ENCODE results near the gene NME9.
"Not testable (repeated sequence)": the region's sequence is repeated elsewhere in the genome, so short reads cannot be mapped to it uniquely, and the experiment has no call there.

Gene NME9, protein sequence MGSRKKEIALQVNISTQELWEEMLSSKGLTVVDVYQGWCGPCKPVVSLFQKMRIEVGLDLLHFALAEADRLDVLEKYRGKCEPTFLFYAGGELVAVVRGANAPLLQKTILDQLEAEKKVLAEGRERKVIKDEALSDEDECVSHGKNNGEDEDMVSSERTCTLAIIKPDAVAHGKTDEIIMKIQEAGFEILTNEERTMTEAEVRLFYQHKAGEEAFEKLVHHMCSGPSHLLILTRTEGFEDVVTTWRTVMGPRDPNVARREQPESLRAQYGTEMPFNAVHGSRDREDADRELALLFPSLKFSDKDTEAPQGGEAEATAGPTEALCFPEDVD

DNA sequence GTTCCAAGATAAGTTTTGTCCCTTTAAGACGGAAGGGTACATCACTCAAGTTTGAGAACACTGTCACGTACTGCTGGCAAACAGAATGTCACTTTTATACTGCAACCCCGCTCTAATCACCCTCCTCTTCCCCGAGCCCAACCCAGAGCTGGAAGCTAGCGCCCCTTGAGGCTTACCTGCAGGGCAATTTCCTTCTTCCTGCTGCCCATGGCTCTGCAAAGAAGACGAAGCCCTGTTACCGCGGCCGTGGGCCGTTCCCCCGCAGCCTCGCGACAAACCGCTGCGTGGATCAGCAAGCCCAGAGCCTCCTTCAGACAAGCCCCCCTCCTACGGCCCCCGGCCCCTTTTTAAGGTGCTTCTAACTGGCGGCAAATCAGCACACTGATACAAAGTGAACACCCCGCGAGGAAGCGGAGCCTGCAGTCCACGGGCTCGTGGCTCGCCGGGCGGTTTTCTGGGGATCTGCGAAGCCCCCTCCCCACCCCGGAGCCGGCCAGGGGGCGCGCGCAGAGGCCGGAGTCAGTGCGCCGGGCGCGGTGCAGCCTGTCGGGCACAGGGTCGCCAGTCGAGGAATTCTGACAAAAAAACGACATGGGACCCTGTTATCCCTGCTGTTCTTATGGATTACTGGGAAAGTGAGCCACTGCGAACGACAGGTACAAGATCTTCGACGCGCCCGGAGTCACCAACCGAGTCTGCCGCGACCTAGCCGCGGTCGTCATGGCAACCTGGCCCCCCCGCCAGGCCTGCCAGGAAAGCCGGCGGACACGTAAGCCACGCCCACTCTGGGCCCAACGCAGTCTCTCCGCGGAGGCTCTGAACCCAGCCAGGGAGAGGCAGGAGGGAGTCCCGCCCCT is at the start of gene NME9:
Gene NME9, minus strand, starts transcription at position 725 of the 857 bp plus-strand sequence. Its CDS starts 516 bp downstream, at position 209.
- peak; percentile 81 to 86 for DNase-seq (ENCODE audit: extremely low read depth in 1 of 2, low read depth in 1 of 2)

DNA sequence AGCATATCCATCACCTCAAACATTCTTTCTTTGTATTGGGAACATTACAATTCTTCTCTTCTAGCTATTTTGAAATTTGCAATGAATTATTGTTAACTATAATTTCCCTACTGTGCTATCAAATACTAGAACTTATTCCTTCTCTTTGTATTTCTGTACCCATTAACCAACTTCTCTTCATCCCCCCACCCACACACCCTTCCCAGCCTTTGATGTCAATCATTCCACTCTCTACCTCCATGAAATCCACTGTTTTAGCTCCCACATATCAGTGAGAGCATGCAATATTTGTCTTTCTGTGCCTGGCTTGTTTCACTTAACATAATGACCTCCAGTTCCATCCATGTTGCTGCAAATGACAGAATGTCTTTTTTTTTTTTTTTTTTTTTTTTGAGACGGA is 49.3 kb upstream of the NME9 start:
- no peak for DNase-seq (ENCODE audit: extremely low read depth in 1 of 2, low read depth in 1 of 2)

DNA sequence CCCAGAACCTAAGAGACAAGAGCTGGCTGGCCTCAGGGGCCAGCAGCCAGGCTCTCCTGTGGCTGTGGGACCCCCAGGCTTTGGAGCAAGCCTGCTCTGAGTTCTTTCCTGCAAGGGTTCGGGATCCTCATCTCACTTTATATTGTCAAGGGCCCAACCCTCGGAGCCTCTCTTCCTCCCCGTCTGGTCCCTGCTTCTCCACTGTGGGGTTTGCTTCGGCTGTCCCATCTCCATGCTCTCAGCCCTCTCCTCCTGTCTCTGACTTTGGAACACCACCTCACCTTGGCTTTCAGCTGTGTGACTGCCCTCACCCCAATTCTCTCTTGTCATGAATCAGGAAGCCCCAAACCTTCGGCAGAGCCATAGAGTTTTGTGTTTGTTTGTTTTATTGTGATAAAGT is 48.7 kb upstream of the NME9 start:
- no peak for DNase-seq (ENCODE audit: extremely low read depth in 1 of 2, low read depth in 1 of 2)

DNA sequence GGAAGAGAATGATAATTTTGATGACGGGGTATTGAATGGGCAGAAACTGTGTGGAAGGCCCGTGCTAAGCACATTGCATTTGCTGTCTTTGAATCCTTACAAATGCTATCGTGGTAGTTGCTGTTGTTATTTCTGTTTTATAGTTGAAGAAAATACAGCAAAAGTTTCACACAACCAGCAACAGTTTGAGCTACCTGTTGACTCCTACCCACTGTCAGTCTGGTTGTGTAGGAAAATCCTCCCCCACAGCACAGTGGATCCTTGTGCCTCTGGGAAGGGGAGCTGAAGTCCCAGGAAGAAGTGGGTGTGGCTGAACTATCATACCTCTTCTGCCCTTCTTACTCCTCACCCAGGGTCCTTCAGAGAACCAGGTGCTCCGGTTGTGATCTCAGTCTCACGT is 48.2 kb upstream of the NME9 start:
- DNase-seq (ENCODE audit: extremely low read depth in 1 of 2, low read depth in 1 of 2) = no peak

DNA sequence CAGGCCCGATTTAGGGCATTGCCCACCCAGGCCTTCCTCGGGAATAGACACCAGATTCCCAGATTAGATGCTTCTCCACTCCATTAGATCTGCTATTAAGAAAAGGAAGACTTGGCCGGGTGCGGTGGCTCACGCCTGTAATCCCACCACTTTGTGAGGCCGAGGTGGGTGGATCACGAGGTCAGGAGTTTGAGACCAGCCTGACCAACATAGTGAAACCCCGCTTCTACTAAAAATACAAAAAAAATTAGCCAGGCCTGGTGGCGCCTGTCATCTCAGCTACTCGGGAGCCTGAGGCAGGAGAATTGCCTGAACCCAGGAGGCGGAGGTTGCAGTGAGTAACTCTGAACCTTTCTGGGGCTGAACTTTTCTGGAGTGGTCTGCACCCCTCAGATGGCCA is 47.6 kb upstream of the NME9 start:
- DNase-seq (ENCODE audit: extremely low read depth in 1 of 2, low read depth in 1 of 2) = not testable (repeated sequence)

DNA sequence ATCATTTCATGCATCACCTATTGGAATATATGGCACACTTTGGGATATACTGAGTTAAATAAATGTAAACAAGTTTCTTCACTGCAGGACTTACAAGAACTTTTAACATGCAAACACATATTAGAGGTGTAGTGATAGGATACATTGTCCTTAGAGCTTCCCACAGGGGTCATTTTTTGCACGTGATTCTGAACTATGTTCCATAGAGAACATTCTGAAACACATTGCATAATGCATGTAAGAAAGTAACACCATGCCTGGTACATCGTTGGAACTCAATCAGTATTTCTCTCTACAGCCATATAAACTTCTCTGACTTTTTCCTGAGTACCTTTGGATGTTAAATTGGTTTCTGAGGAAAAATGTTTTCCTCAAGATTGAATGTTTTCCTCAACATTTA is 47.0 kb upstream of the NME9 start:
- no peak for DNase-seq (ENCODE audit: extremely low read depth in 1 of 2, low read depth in 1 of 2)

DNA sequence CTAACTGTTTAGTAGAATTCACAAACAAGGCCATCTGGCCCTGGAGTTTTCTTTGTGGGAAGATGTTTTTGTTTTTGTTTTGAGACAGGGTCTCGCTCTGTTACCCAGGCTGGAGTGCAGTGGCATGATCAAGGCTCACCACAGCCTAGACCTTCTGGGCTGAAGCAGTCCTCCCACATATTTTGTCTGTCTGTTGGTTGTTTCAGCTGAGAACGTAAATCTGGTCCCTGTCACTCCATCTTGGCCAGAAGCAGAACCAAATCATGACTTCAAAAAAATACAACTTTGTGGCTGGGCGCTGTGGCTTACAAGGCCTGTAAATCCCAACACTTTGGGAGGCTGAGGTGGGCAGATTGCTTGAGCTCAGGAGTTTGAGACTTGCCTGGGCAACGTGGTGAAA is 45.8 kb upstream of the NME9 start:
- DNase-seq (ENCODE audit: extremely low read depth in 1 of 2, low read depth in 1 of 2) = no peak

DNA sequence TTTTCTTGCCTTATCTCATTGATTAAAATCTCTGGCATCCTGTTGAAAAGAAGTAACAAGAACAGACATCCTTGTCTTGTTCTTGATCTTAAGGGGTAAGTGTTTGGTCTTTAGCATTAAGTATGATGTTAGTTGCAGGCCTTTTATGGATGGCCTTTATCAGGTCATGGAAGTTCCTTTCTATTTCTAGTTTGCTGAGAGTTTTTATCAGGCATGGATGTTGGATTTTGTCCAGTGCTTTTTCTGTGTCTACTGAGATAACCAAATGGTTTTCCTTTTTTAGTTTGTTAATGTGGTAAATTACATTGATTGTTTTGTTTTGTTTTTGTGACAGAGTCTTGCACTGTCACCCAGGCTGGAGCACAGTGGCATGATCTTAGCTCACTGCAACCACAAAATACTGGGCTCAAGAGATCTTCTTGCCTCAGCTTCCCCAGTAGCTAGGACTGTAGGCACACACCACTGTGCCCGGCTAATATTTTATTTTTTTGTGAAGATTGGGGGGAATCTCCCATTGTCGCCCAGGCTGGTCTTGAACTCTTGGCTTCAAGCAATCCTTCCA is 45.0 kb upstream of the NME9 start:
- no peak for DNase-seq (ENCODE audit: extremely low read depth in 1 of 2, low read depth in 1 of 2)

DNA sequence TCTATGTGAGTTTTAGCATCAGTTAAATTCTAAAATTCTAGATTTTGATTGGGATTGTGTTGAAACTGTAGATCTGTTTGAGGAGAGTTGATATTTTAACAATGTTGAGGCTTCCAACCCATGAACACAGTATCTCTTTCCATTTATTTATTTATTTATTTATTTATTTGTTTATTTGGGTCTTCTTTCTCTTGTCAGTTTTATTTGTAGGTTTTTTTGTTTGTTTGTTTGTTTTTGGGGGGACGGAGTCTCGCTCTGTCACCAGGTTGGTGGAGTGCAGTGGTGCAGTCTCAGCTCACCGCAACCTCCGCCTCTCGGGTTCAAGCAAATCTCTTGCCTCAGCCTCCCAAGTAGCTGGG is 44.1 kb upstream of the NME9 start:
- no peak for DNase-seq (ENCODE audit: extremely low read depth in 1 of 2, low read depth in 1 of 2)

DNA sequence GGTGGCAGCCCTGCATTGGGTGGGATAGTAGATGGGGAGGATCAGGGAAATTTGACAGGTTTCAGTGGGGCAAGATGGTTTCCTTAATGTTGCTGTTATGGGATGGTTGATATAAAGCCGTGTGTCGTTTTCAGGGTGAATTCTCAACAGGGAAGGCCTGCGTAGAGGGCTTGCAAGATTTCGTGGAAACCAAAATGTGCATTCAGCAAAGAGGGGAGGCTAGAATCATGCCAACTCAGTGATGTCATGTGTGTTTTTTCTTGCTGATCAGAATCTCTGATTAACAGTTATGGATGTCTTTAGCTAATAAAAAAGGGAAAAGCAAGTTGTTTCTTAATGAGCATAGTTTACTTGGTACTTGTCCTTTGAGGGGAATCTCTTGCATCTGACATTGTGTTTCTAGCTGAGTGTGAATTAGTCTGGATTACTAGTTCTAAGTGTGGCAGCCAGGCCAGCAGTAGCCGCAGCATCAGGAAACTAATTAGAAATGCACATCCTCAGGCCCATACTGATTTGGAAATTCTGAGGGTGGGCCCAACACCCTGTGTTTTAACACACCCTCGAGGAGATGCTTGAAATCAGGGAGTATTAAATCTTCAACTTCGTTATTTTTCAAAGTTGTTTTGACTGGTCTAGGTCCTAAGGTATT is 43.6 kb upstream of the NME9 start:
- no peak for DNase-seq (ENCODE audit: extremely low read depth in 1 of 2, low read depth in 1 of 2)

DNA sequence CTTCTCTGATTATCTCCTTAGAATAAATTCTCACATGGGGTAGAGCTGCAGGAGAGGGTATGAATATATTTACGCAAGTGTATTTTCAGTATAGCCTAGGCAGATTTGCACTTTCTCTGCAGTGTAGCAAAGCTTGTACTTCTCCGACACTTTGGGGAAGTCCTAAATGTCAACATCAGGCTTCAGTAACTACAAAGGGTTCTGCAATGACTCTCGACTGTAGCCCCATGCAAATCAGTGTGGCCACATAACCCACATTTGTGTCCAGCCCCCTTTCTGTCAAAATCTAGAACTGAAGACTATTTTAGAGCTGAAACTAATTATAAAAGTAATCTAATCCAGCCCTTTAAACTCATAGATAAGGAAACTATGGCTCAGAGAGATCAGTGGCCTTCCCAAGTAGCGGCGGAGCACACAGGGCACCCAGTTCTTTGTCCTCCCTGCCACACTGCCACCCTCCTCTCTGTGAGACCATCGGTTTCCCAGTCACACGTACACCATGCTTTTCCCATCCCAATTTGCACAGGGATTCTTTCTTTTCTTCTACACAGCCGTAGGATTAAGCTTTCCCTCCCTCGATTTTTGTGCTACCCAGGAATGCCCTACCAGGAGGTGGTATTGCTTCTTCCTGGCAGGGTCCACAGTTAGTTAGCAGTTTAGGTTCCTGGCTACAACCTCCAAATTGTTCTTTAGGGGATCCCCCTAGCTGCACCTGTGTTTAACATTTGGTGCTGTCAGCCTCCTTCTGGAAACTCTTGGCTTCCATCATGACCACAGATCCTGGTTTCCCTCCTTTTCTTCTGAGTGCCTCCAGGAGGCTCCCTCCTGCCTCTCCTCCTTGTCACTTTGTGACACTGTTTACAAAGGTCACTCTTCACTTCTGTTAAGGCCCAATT is 41.7 kb upstream of the NME9 start:
- no peak for DNase-seq (ENCODE audit: extremely low read depth in 1 of 2, low read depth in 1 of 2)

DNA sequence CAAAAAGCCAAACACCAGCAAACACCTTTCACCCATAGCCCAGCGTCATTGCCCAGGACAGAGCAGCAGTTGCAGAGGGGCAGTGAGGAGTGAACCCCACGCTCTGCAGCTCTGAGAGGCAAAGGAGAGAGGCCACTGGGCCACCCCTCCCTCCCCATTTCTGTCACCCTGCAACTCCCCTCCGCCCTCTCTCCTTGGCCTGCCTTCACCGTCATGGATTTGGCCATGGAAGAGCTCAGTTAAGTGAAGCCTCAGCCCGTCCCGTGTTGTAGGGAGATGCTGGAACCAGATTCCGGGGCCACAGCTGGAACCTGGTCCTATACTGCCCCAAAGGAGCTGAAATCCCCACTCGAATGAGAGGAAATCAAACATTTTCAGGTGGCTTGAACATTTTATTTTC is 40.7 kb upstream of the NME9 start:
- DNase-seq (ENCODE audit: extremely low read depth in 1 of 2, low read depth in 1 of 2) = no peak

DNA sequence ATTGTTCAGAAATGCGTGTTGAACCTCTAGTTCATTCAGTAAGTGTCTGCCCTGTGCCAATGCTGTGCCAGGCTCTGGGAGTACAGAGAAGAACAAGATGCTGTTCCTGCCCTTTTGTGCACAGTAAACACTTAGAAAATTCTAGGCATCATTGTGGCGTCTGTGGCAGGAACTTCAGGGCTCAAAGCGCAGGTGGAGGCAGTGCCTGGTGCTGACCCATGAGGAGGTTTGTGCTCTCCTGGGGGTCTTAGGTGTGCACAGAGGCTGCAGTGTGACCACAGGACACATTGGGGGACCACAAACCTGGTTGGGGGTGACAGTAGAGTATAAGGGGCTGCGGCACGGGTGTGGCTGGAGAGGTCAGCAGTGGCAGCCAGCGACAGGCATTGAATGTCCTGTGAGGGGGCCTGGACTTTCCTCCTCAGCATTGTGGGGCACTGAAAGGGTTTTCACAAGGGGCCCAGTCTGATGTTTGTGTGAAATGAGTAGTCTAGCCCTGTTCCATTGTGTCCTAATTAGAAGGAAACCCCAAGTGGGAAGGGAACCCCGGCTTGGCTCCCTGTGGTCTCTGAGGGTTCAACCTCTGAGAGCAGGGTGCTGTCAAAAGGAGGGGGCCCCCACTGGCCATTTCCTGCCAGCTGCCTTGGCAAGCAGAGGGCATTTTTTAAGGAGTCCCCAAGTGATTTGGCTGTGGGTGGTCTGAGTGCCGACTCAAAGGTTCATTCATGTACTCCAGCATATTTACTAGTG is 39.7 kb upstream of the NME9 start:
- DNase-seq (ENCODE audit: extremely low read depth in 1 of 2, low read depth in 1 of 2) = no peak

DNA sequence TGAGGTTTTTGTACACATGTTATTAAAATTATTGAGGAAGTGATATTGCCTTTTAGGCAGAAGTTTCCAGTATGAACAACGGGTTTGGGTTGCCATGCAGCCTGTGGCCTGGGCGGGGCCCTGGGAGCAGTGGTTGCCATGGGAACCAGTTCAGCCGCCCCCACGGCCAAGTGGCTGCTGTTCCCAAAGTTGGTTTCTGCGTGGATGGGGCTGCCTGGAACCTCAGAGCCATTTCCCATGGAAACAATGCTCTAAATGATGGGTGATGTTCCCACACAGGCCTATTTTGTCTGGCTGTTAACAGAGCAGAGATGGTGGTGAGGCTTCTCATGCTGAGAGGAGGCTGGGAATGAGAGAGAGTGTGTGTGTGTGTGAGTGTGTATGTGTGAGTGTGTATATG is 38.3 kb upstream of the NME9 start:
- no peak for DNase-seq (ENCODE audit: extremely low read depth in 1 of 2, low read depth in 1 of 2)

DNA sequence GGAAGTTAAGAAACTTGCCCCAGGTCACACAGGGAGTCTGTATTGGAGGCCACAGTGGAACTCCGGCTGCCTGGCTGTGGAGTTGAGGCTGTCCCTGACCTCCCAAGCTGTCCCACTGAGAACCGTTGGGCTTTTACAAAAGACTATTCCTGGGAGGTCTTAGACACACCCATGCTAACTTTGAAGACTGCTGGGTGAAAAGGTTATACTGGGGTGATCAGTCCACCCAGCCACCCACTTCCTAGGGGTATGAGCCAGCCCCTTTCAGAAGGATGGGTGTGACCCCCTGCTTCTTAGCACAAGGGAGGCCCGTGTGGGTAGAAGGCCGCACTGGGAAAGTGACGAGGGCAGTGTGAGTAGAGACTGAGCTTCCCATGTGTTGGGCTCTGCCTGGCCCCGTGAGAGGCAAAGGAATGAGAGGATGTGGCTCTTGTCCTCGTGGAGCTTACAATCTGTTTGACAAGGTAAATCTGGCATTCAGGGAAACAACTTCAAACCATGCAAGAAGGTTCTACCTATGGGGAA is 37.7 kb upstream of the NME9 start:
- DNase-seq (ENCODE audit: extremely low read depth in 1 of 2, low read depth in 1 of 2) = no peak

DNA sequence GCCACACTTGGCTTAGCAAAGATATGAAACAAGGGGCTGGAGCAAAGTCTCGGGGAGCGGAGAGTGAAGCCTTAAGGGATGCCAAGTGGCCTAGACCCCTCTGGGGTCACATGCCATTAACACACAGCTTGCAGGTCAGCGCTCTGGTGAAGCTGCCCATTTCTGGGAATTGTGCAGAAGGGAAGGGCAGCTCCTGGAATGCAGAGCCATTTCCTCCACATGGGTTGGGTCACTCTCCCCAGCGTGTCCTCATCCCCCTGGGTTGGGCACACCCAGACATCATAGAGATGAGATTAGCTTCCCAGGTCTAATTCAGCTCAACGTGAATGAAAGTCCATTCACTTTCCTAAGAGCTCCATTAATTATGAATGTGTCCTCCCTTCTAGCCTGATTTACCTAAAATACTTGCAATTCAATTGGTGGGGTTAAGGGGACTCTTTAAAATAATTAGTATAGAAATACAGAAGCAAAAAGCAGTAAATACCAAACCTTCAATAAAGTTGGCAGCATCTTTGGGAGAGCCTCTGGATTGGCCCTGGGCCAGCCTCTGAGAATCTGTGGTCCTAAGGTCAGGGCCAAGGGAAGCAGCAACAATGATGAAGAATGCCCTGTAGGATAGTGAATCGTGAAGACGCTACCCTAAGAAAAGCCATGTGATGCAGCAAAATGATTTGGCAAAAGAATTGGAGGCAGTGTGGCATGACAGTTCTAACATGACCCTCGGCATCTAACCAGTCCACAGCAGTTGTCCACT is 36.5 kb upstream of the NME9 start:
- DNase-seq (ENCODE audit: extremely low read depth in 1 of 2, low read depth in 1 of 2) = no peak

DNA sequence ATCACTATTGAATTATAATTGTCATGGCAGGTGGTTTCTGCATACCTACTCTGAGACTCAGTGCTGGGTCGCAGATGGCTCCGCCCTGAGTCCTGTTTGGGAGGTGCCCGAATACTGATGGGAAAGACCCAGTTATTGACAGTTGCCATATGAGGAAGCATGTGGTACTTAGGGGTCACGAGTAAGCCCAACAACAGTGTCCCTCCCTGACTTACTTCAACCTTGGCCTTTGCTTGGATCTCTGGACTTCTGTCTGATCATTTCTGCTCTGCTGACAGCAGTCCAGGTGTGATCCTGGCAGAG is 35.6 kb upstream of the NME9 start:
- DNase-seq (ENCODE audit: extremely low read depth in 1 of 2, low read depth in 1 of 2) = no peak

DNA sequence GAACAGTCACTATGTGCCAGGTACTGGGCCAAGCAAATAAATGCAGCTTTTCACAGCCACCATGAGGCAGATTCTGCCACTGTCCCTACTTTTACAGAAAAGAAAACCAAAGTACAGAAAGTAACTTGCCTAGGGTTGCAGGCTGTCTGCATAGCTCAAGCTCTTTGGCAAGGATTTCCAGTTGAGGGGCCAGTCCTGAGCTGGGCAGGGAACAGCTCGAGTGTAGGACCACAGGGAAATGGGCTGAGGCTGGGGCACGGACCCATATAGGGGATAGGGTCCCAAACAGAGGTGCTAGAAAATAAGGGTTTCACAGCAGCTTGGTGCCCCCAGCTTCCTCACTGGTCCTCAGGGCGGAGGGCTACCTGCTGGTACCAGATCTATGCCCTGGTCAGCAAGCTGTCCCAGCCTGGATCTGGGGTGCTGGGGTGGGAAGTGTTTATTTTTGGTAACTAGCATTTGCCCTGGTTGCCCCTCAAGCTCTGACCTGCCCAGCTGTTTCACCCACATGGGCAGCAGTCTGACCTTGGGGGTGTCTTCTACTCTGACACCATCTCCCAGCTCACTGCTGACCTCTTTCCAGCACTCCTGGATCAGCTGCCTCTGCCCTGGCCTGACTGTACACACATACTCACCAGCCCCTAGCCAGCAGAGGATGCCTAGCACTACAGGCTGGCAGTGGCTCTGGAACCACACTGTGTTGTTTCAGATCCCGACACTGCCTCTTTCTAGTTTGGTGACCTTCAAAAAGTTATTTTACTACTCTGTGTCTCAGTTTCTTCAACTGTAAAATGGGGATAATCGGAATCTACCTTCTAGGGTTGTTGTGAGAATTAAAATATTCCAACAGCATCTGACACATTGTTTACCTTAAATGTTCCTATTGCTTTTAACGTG is 35.0 kb upstream of the NME9 start:
- no peak for DNase-seq (ENCODE audit: extremely low read depth in 1 of 2, low read depth in 1 of 2)

All from activated CD8-positive, alpha-beta memory T cell treated with anti-CD3 and anti-CD28 coated beads for 1 hour (primary cell).